SKM-1 (cell line): ENCODE results near the gene ADGRB3.

Experiments
- DNase-seq: peaks from one replicate; lab custom pipeline; 2025; ENCODE audit not compliant: unreplicated experiment; lab: John Stamatoyannopoulos, UW

The ADGRB3 gene

GRCh38 chr6:69303382-69303781, 668.3 kb downstream of the ADGRB3 start:
- DNase-seq: no peak

DNA sequence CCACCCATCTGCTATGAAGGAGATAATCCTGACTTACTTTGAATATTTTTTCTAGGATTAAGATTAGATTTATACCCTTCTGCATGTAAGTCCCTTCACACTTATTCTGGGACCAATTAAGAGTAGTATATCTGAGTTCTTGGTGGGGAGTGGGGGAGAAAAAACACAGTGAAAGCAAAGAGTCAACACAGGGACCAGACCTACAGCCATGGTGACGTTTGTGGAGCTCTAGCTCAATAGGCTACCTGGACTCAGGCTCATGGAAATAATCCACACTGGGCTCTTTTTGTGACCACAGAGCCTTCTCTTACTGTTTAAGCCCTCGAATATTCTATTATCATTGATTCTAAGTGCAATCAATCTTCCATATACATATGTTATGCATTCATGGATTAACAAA, 670.4 kb downstream of the ADGRB3 start:
- DNase-seq: no peak

- DNase-seq: no peak
Observed at GRCh38 chr6:69308584-69308983, 673.5 kb downstream of the ADGRB3 start.

GRCh38 chr6:69311888-69312287, 676.8 kb downstream of the ADGRB3 start:
- DNase-seq: no peak

DNA sequence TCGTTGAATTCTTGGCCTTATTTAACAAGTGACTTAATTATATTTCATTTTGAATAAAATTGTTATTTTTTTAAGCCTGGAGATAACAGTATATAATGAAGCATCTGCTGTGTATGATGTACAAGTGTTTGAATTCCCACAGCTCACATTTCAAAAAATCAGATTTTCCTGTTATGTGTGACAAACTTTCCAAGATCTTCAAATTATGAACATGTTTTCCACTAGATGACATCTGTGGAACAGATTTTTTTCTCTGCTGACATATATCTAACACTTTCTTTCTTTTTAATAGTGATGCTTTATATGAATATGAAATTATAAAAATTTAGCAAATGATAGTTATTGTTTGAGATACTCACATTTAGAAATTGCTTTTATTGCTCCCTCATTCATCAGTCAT, 678.9 kb downstream of the ADGRB3 start:
- no peak for DNase-seq

DNA sequence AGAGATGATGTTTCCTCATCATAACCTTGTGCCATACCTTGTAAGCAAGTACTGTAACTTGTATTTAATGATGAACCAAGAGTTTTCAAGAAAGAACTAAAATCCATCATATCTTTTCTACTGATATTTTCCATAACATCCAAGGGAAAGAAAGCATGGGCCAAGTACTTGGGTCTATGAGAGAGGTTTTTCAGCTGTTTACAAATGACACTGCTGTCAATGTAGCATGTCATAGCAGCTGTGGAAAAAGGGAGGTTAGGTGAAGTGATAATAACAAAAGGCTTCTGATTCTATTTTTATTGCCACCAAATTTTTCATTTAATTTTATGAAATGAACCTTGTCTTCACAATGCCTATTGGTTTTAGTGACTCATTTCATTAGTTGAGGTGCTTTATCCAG, 679.4 kb downstream of the ADGRB3 start:
- DNase-seq: no peak

- DNase-seq: no peak
Observed at GRCh38 chr6:69331886-69332285, 696.8 kb downstream of the ADGRB3 start.

GRCh38 chr6:69337311-69337710, 702.2 kb downstream of the ADGRB3 start:
- no peak for DNase-seq

DNA sequence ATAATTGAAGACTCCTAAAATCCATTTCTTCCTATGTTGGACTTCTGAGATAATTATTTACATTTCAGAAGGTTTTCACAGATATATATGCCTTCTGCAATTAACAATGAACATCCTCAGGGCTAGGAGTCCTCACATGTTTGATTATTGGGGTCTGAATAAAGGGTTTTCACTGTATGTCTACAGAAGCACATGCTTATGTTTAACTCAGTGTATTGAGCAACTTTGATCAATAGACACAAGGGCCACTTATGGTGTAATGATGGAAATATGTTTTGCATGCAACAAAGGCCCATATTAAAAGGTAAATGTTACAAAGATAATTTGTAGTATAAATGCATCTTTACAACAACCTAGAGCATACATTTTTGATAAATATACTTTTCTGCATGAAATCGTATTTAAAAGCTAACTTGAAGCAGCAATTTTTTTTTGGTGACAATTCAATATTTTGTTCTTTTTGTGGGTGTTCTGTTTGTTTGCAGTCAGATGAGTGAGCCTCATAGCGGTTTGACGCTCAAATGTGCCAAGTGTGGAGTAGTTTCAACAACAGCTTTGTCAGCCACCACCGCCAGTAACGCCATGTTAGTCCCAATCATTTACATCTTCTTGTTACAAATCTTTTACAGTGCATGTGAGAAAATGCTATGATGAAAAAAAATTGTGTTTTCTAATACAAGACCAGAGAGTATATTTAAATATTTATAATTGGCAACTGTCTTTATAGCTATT, 703.5 kb downstream of the ADGRB3 start:
- DNase-seq: no peak

DNA sequence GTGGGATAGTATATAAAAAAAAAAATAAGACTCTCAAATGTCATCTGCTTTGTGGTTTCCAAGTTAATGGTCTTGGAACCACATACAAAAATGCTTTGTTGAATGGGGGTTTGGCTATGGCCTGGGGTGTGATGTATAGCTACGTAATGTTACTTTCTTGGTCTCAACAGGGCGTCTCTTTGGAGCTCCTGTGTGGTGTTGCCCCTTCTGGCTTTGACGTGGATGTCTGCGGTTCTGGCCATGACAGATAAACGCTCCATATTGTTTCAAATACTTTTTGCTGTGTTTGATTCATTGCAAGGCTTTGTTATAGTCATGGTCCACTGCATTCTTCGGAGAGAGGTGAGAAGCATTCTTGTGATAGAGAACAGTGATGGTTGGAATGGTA, 704.1 kb downstream of the ADGRB3 start:
- no peak for DNase-seq

DNA sequence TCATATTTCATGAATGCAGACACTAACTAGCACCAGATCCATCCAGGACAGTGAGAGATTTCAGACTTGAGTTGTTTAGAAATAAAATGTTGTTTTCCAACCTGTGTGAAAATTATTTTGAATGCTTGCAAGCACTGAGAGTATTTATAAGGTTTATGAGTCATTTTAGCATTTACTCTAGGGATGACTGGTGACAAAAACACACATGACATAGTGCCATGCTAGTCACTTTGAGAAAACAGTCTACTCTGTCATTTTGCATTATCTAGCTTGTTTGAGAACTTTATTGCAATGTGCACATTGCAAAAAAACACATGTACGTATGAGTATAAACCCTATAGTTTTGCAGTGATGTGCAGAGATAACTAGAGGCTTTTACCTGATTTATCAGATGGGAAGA, 705.1 kb downstream of the ADGRB3 start:
- DNase-seq: no peak

- DNase-seq: no peak
Observed at GRCh38 chr6:69343851-69344250, 708.8 kb downstream of the ADGRB3 start.

- no peak for DNase-seq
Observed at GRCh38 chr6:69349771-69350170, 714.7 kb downstream of the ADGRB3 start.

DNA sequence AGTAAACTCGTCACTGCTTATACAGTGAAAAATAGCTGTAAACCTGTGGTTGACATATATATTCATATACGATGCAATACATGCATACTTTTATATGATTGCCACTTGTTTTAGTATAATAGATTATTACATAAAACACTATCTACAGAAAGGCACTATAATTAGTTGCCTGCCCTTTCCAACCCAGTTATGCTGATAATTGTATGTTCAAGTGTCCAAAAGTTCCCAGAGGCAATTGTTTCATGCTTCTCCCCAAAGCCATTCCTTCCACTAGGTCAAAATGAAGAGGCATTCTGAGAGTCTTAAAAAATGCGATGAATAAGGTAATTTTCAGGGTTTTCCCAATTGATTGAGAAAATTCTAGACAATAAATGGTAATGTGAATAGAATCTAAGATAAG, 727.1 kb downstream of the ADGRB3 start:
- no peak for DNase-seq

- DNase-seq: no peak
Observed at GRCh38 chr6:69366831-69367230, 731.7 kb downstream of the ADGRB3 start.

DNA sequence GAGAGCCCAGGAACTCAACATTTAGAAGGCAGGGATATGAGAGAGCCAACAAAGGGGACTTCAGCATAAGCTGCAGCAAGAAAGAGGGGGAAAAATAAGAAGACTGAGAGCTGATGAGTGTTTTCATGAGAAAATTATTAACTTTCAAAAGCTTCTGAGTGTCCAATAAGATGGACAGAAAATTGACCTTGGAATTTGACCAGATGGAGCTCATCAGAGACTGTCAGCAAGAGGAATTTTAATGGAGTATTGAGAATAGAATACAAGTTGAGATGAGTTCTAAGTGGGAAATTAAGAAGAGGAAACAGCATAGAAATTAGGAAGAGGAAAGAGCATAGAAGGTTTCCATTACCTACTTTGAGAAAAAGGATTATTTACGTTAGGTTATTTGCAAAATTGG, 733.5 kb downstream of the ADGRB3 start:
- no peak for DNase-seq

- no peak for DNase-seq
Observed at GRCh38 chr6:69370763-69371162, 735.7 kb downstream of the ADGRB3 start.

DNA sequence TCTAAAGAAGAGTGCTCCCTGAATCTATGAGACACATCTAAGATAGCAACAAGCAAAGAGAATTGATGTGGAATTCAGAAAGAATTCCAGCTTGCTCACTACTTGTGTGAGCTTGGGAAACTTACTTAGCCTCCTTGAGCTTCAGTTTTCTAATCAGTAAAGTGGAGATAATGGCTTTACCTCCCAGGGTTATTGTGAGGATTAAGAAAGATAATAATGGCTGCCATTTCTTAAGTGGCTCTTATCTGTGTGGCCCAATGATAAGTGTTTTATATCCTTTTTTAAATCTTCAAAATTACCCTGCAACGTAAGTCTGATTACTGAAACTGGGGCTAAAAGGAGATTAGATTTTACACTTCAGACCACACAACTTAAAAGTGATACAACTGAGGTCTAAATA, 743.2 kb downstream of the ADGRB3 start:
- DNase-seq: no peak

DNA sequence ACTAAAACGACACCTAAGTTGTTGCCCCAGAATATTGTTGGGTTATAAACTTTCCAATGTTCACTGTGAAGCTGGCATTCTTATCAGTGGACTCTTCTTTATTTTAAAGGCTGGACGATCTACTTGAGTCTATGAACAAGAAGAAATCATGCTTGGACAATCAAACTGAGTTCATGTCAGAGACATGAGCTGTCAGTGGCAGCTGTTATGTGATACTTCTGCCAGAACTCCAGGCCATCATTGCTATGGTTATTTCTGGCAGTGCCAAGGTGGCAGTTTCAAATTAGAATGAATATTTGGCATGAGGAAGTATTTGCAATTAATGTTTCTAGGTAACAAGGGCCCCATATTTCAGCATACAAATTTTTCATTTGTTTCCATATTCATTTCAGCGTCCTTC, 744.4 kb downstream of the ADGRB3 start:
- no peak for DNase-seq

DNA sequence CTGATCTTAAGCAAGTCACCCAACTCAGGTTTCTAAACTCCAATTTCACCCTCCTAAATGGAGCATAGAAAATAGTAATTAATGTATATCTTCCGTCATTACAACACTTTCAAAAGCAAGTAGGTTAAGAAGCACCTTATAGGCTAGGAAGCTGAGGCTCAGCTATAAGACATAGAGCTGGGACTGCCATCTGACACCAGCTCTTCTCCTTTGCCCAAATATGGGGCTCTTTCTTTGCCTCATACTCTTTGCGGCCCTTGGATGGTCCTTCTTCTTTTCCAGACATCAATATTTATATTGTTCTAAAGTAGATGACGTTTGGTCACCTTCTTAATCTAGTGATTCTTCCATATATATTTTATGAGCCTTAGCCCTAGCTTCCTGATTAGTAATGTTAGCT, 748.5 kb downstream of the ADGRB3 start:
- no peak for DNase-seq

- no peak for DNase-seq
Observed at GRCh38 chr6:69386426-69386825, 751.3 kb downstream of the ADGRB3 start.

- no peak for DNase-seq
Observed at GRCh38 chr6:69390125-69390524, 755.0 kb downstream of the ADGRB3 start.

DNA sequence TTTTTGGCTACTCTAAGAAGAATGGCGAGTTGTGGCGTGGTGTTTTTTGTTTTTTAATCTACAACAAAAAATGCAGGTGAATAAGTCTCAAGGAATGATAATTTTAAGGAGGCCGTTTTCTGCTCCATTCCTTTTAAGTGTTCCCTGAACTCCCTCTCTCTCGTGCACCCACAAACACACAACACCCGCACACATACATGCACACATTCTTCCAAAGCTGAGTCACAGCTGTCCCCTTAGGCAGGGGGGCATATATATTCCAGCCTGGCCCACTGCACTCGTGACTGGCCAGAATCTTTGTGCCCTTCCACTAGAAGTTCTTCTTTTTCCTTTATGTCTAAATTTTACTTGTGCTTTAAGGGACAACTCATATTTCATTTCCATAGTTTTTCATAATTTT, 756.0 kb downstream of the ADGRB3 start:
- no peak for DNase-seq
